K562 (cell line): ENCODE data around the gene INVS.

ENCODE experiments used
- BRF1 ChIP-seq: IDR thresholded peaks from 3 replicates; pipeline ENCODE4 v1.6.1; 2011; ENCODE audit warnings: borderline replicate concordance, mild to moderate bottlenecking; ENCODE audit not compliant: insufficient read length; ENCODE audit errors: extremely low read depth
- CBX5 ChIP-seq: IDR thresholded peaks from 2 replicates; pipeline ENCODE4 v1.6.1; 2014; ENCODE audit warnings: low read depth, borderline replicate concordance
- EZH2 ChIP-seq: IDR thresholded peaks from 2 replicates; pipeline ENCODE4 v1.6.1; 2012; ENCODE audit warnings: low read depth, mild to moderate bottlenecking, inconsistent platforms, low read length, borderline replicate concordance
- NCOA4 ChIP-seq: fragments of 450-650 bp; IDR thresholded peaks from 2 replicates; pipeline ENCODE4 v1.6.1; 2018; ENCODE audit warnings: mild to moderate bottlenecking; ENCODE audit not compliant: partially characterized antibody
- NFIC ChIP-seq: fragments of 450-650 bp; IDR thresholded peaks from 2 replicates; pipeline ENCODE4 v1.6.1; 2017; ENCODE audit warnings: mild to moderate bottlenecking, inconsistent platforms
- SMC3 ChIP-seq: conservative IDR thresholded peaks from 2 replicates; pipeline ENCODE4 v1.6.1; 2011; ENCODE audit warnings: low read depth, low read length, improper control_type of control experiment; ENCODE audit not compliant: insufficient read depth
- TF ChIP-seq, protein P1 (sequence below): fragments of 450-650 bp; IDR thresholded peaks from 2 replicates; pipeline ENCODE4 v1.6.1; 2016; ENCODE audit warnings: borderline replicate concordance

DNA sequence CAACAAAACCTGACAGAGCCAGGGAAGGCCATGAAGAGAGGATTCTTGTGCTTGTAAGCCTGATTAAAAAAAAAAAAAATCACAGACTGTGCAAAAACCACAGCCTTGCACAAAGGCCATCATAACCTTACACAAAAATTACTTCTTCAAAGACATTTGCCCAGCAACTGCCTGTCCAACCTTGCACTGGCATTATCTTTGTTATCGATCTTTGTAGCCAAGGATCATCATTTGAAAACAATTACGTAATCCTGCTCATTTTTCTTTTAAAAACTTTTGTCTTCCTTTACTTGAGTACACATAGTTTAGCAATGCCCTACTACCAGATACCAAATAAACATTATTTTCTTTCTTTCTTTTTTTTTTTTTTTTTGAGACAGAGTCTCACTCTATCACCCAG, 128.6 kb downstream of the INVS start:
- TF ChIP-seq CBX5, result no peak
- no peak for TF ChIP-seq BRF1
- TF ChIP-seq EZH2, result no peak
- TF ChIP-seq NCOA4, result no peak
- no peak for TF ChIP-seq SMC3
- TF ChIP-seq NFIC, result no peak
- TF ChIP-seq, protein P1, sequence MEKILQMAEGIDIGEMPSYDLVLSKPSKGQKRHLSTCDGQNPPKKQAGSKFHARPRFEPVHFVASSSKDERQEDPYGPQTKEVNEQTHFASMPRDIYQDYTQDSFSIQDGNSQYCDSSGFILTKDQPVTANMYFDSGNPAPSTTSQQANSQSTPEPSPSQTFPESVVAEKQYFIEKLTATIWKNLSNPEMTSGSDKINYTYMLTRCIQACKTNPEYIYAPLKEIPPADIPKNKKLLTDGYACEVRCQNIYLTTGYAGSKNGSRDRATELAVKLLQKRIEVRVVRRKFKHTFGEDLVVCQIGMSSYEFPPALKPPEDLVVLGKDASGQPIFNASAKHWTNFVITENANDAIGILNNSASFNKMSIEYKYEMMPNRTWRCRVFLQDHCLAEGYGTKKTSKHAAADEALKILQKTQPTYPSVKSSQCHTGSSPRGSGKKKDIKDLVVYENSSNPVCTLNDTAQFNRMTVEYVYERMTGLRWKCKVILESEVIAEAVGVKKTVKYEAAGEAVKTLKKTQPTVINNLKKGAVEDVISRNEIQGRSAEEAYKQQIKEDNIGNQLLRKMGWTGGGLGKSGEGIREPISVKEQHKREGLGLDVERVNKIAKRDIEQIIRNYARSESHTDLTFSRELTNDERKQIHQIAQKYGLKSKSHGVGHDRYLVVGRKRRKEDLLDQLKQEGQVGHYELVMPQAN, result no peak
